ENCODE data around the gene EFNA4.

EFNA4 gene

DNA sequence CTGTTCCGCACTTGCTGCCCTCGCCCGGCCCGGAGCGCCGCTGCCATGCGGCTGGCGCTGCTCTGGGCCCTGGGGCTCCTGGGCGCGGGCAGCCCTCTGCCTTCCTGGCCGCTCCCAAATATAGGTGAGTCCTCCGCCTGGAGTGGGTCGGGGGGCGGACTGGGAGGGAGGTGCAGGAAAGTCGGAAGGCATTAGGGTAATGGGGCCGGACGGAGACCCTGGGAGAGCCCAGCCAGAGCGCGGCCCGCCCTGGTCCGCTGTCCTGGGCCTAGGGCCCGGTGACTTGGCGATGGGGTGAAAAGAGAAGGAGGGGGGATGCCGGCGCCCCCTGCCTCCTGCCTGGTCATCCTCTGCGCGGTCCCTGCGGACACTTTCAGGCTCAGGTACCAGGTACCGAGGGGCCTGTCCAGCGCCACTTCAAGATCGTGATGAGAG lies 12.2 kb upstream of the EFNA4 start:
- DNase-seq (ENCODE audit: low read depth, low spot score), result no peak
- H3K27ac ChIP-seq, result peak overlapping the region; percentile 74

- DNase-seq (ENCODE audit: low read depth, low spot score), result no peak
- H3K27ac ChIP-seq, result peak overlapping the region; percentile 74
Observed at GRCh38 chr1:155051777-155052398, 11.7 kb upstream of the EFNA4 start.

DNA sequence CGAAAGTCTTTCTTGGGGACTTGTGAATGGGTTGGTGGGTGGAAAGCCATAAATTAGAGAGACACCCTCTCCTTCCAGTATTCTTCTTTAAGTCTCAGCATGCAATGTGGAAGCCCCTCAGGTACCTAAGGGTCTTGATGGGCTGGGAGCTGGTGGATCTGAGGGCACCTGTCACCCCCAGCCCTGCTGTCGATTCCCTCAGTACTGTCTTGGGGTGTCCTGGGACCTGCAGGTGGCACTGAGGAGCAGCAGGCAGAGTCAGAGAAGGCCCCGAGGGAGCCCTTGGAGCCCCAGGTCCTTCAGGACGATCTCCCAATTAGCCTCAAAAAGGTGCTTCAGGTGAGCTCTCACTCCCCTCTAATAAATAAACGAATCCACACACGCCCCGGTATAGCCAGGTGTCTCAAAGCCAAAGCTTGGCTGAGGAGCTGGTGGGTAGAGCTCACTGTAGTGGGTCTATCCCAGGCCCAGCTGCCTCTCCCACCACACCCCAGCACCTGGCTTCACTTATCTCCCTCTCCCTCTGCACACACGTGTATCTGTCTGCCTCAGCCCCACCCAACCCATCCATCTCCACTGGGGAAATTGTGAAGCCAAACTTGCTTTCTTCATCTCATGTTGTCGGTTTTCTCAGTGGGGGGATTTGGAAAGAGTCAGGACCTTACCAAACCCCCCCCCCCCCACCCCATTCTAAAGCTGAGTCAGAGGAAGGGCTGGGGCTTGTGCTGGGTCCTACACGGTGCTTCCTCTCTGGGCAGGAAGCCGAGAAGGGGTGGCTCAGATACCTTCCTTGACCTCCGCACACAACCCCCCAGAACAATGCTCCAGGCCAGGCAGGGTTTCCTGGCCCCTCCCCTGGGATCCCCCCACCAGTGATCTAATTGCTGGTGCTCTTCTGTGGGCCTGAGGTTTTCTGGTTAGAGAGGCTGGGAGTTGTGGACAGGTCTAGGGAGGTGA lies 10.8 kb upstream of the EFNA4 start:
- peak overlapping the region; percentile 74 for H3K27ac ChIP-seq
- no peak for DNase-seq (ENCODE audit: low read depth, low spot score)

DNA sequence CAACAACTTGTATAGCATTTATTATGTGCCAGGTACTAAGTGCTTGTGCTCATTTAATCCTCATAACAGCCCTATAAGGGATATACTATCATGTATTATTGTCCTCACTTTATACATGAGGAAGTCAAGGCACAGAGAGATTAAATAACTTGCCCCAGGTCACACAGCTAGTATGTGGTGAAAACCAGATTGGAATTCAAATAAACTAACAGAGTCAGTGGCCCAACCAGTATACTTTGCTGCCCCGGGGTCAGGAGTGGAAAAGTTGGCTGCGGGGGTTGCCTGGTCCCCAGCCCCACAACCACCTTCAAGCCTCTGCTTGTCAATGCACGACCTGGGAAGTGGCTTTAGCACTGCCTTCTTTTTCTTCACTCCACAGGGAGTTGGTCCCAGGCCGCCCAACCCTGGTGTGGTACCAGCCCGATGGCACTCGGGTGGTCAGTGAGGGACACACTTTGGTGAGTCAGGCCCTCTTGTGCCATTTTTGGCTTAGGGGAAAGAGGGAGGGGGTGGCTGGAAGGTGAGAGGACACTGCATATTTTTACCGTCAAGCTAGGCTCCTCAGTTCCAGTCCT lies 9.9 kb upstream of the EFNA4 start:
- H3K27ac ChIP-seq, result peak overlapping the region; percentile 74
- no peak for DNase-seq (ENCODE audit: low read depth, low spot score)

DNA sequence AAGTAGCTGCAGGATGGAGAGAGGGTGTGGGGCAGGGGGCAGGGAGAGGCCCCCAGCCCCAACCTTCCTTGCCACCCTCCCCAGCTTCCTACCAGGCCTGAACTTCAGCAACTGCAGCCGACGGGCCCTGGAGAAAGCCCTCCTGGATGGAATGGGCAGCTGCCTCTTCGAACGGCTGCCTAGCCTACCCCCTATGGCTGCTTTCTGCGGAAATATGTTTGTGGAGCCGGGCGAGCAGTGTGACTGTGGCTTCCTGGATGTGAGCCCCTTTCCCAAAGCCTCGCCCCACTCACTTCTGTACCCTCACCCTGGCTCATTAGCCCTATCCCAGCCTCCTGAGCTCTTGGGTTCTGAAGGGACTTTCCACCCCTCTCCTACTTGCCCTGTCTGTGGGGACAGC lies 6.4 kb upstream of the EFNA4 start:
- H3K27ac ChIP-seq, result no peak overlapping the region
- no peak for DNase-seq (ENCODE audit: low read depth, low spot score)

DNA sequence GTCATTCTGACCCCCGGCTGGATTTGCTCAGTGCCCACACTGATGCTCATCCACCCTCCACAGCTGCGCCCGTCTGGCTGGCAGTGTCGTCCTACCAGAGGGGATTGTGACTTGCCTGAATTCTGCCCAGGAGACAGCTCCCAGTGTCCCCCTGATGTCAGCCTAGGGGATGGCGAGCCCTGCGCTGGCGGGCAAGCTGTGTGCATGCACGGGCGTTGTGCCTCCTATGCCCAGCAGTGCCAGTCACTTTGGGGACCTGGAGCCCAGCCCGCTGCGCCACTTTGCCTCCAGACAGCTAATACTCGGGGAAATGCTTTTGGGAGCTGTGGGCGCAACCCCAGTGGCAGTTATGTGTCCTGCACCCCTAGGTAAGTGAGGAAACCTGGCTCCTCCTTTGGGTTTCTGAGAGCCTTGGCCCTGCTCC lies 5.7 kb upstream of the EFNA4 start:
- H3K27ac ChIP-seq, result no peak overlapping the region

DNA sequence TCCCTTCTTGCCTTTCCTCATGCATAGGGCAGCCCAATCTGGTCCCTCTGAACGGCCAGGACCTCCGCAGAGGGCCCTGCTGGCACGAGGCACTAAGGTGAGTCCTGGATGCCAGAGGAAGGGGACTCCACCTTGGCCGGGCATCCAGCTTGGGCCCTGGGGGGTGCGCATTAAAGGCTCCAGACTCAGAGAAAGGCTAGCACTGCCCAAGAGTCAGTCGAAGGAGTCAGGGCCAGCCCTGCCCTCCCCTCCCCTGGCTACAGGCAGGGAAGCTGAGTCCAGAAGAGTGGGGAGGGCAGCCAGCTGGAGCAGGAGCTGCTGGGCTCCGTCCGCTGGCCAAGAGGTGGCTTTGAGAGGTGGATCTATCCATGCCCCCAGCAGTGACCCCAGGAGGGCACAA lies 2.8 kb upstream of the EFNA4 start:
- no peak overlapping the region for H3K27ac ChIP-seq
- DNase-seq (ENCODE audit: low read depth, low spot score), result no peak

More for the DNA sequence above, 5.7 kb upstream of the EFNA4 start:
- no peak for DNase-seq (ENCODE audit: low read depth, low spot score)

GRCh38 chr1:155061381-155062150 lies 2.0 kb upstream of the EFNA4 start:
- no peak overlapping the region for H3K27ac ChIP-seq
- no peak for DNase-seq (ENCODE audit: low read depth, low spot score)

DNA sequence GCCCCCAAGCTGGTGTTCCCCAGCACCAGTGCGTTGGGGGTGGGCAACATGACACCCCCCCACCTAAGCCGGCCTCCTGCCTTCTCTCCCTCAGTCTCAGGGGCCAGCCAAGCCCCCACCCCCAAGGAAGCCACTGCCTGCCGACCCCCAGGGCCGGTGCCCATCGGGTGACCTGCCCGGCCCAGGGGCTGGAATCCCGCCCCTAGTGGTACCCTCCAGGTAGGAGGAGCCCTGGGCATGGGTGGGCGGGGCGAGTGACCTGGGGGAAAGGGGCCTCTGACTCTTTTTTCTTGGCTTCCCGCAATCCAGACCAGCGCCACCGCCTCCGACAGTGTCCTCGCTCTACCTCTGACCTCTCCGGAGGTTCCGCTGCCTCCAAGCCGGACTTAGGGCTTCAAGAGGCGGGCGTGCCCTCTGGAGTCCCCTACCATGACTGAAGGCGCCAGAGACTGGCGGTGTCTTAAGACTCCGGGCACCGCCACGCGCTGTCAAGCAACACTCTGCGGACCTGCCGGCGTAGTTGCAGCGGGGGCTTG lies 1.3 kb upstream of the EFNA4 start:
- no peak for DNase-seq (ENCODE audit: low read depth, low spot score)
- H3K27ac ChIP-seq, result no peak overlapping the region

- H3K27ac ChIP-seq, result peak overlapping the region; percentile 62
- no peak for DNase-seq (ENCODE audit: low read depth, low spot score)
Observed at GRCh38 chr1:155062702-155063411, 683 bp upstream of the EFNA4 start.

DNA sequence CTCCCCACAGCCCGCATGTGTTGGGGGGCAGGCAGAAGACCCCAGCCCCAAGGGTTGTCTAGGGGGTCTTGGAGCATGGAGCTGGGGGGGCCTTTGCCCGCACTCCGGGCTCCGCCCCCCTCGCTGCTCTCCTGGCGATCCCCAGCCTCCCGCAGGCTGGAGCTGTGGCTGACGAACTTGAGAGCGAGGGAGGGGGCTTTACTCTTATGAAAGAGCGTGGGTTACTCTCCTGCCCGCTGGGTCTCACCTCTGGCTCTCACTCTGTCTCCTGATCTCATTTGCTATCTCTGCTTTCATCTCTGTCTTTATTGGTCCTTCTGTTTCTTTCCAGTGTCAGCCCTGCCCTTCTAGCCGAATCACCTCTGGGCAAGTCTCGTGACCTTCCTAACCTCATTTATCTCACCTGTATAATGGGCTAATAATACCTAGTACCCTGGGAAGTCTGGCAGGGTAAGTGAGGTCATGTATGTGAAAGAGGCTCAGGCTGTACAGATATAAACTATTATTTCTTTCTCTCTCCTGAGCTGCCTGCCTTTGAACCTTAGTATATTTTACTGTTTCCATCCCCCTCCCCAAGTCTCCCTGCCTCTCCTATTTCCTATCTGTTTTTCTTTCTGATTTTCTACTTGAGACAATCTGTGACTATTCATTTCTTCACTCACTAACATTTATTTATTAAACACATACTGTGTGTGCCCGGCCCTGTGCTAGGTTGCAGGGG lies 731 bp downstream of the EFNA4 start:
- H3K27ac ChIP-seq, result peak overlapping the region; percentile 62
- no peak for DNase-seq (ENCODE audit: low read depth, low spot score)

DNA sequence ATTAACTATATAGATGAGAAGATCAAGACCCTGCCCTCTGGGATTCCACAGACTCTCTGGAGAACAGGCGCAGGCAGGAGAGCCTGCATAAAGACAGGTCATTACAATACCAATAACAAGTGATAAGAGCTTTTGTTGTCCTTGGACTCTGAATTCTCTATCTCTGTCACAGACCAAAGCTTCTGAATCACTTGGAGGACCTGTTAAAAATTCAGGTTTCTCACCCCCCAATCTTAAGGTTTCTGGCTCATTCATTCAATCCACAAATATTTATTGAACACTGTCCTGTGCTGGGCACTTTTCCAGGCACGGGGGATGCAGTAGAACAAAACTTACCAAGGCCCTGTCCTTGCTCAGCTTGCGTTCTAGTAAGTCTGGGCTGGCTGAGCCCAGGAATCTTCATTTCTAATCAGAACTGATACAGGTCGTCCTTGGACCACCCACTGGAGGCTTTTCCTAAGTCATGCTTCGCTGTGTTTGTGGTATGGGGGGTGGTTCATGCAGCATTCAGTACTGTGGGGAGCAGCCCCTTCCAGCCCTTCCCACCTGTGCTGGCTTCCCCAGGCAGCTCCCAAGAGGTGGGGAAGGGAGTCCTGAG lies 1.4 kb downstream of the EFNA4 start:
- H3K27ac ChIP-seq, result no peak overlapping the region
- DNase-seq (ENCODE audit: low read depth, low spot score), result no peak

GRCh38 chr1:155066777-155067176 lies 3.2 kb downstream of the EFNA4 start:
- no peak overlapping the region for H3K27ac ChIP-seq
- DNase-seq (ENCODE audit: low read depth, low spot score), result no peak

DNA sequence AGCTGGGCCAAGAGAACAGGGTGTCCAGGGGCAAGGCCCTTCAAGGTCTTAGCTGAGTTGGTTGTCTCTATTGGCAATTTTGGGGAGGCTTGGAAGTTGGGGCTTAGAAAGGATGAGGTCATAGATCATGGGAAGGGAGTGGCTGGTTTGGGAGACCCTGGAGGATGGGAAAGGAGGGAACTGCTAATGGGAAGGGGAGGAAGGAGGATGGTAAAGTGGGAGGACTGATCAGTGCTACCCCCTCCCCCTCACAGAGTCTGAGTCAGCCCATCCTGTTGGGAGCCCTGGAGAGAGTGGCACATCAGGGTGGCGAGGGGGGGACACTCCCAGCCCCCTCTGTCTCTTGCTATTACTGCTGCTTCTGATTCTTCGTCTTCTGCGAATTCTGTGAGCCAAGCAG lies 5.1 kb downstream of the EFNA4 start:
- DNase-seq (ENCODE audit: low read depth, low spot score), result no peak
- H3K27ac ChIP-seq, result no peak overlapping the region

DNA sequence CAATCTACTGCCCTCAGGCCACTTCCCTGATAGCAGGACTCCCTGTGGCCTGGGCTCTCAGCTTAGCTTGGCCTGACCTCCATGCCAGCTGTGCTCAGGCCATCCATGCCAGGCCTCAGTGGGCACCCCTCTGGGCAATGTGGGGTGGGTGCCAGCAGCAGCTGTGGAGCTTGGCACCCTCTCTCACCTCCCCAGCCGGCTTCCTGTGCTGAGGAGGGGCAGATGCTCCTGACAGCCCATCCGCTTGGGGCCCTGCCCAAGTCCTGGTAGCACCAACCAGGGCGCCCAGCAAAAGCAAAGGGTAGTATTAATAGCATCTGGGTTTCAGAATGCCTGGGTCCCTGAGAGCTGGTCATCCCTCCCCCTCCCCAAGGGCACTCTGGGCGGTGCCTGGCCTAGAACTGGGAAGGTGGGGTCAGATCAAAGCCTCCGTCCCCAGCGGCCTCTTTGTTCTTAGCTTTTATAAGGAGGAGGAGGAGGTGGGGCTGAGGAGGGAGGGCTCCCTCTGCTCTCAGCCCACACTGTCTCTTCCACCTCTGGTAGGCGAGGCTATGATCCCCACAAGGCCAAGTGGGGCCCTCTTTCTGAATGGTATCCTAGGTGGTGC lies 6.1 kb downstream of the EFNA4 start:
- no peak overlapping the region for H3K27ac ChIP-seq
- DNase-seq (ENCODE audit: low read depth, low spot score), result no peak

GRCh38 chr1:155070158-155070621 lies 6.7 kb downstream of the EFNA4 start:
- no peak for DNase-seq (ENCODE audit: low read depth, low spot score)

GRCh38 chr1:155070721-155071569 lies 7.4 kb downstream of the EFNA4 start:
- H3K27ac ChIP-seq, result peak overlapping the region; percentile 38
- DNase-seq (ENCODE audit: low read depth, low spot score), result no peak

More at GRCh38 chr1:155070158-155070621, 6.7 kb downstream of the EFNA4 start:
- H3K27ac ChIP-seq, result no peak overlapping the region

All from epithelial cell of prostate (primary cell).